Upper lobe of right lung (tissue), 1 donor: ENCODE results near the gene NOSTRIN. TPM values are rescaled to one million over a fixed set of nuclear protein-coding genes. Genes with fewer than 3 reads are reported as not detected.

Source experiments
- ATAC-seq: fragments of 200-7000 bp; cut with Tn5 transposase; one replicate; pipeline ENCODE4 v1.9.1; 2020; ENCODE audit warnings: mild to moderate bottlenecking, moderate library complexity
- DNase-seq: peaks from one replicate; pipeline ENCODE4 v3.0.0-alpha.2; 2020
- H3K27ac ChIP-seq: fragments of 200-600 bp; one replicate; pipeline ENCODE4 v1.8.0; 2022
- H3K27me3 ChIP-seq: fragments of 200-600 bp; one replicate; pipeline ENCODE4 v1.8.0; 2022; ENCODE audit warnings: mild to moderate bottlenecking
- H3K36me3 ChIP-seq: fragments of 200-600 bp; one replicate; pipeline ENCODE4 v1.8.0; 2022
- H3K4me1 ChIP-seq: fragments of 200-600 bp; one replicate; pipeline ENCODE4 v1.8.0; 2022
- H3K4me3 ChIP-seq: fragments of 200-600 bp; one replicate; pipeline ENCODE4 v1.8.0; 2022; ENCODE audit warnings: mild to moderate bottlenecking
- H3K9me3 ChIP-seq: fragments of 200-600 bp; one replicate; pipeline ENCODE4 v1.8.0; 2022
- intact Hi-C: fragments of 100-400 bp; cut with DNase I; formaldehyde crosslinking; loops from one replicate; pipeline ENCODE4 v1.11.0; 2022
- total RNA-seq: library from RNA; stranded (reverse); fragmentation: NEBNext Ultra II Directional; extraction: Animal tissue kit (Norgen Biotek cat#: 25700); gene quantifications from one replicate; pipeline ENCODE4 v1.2.1, GENCODE V29; 2021
- TF ChIP-seq, protein P1 (sequence below): fragments of 200-600 bp; IDR thresholded peaks from one replicate; pipeline ENCODE4 v1.8.0; 2022; ENCODE audit warnings: antibody characterized with exemption
- donor health status: DM: no; HTN: yes; CAD: no; lungs with severe emphysema.

Gene NOSTRIN
- total RNA-seq, 1 donor from 2014 or later: 70.0 TPM

DNA sequence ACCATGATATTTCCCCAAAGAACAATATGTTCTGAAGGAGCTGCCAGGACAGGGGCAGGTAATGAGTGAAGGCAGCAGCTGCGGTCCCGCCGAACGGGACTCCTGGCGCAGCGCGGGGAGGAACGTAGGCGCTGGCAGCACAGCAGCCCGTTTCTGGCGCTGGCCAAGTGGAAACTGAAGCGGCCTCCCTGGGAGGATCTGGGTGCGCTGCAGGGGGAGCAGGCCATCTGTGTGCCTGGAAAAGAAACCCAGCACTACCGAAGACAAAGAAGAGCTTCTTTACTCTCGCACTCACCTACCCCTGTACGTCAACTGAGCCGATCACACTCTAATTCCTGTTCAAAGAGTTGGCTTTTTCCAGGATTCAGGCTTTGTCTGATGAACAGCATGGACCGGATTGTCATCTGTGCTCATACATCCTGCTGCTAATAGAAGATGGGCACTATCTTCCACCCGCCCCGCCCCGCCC, 110.5 kb downstream of the NOSTRIN start:
- peaks cover 3% of the 10 kb centered on the region for H3K4me1 ChIP-seq
- H3K36me3 ChIP-seq: no peaks in the 10 kb centered on the region
- intact Hi-C loops: no loop called here
- H3K9me3 ChIP-seq: no peaks in the 10 kb centered on the region
- no peak overlapping the region for H3K27ac ChIP-seq
- no peak for DNase-seq
- H3K4me3 ChIP-seq: no peak overlapping the region
- H3K27me3 ChIP-seq: peaks cover 4% of the 10 kb centered on the region
- TF ChIP-seq, protein P1, sequence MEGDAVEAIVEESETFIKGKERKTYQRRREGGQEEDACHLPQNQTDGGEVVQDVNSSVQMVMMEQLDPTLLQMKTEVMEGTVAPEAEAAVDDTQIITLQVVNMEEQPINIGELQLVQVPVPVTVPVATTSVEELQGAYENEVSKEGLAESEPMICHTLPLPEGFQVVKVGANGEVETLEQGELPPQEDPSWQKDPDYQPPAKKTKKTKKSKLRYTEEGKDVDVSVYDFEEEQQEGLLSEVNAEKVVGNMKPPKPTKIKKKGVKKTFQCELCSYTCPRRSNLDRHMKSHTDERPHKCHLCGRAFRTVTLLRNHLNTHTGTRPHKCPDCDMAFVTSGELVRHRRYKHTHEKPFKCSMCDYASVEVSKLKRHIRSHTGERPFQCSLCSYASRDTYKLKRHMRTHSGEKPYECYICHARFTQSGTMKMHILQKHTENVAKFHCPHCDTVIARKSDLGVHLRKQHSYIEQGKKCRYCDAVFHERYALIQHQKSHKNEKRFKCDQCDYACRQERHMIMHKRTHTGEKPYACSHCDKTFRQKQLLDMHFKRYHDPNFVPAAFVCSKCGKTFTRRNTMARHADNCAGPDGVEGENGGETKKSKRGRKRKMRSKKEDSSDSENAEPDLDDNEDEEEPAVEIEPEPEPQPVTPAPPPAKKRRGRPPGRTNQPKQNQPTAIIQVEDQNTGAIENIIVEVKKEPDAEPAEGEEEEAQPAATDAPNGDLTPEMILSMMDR: no peak
- peak; percentile 37 for ATAC-seq

DNA sequence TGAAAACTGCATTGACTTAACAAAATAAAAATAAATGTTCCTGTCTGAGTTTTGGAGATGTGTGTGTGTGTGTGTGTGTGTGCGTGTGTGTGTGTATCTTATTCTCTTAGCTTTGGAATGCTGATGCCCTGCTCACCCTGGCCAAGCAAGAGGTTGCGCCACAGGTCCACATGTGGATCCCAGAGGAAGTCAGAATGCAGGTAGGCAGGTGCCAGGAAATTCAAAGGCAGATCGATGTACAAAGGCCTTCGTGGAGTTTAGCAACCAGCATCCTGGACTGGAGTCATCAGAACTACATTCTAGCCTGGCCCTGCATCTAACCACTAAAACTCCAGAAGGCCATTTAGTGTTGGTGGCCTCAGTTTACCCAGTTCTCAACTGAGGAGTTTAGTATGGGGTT, 111.1 kb downstream of the NOSTRIN start:
- ATAC-seq (no peak), DNase-seq (no peak)
- H3K27me3 ChIP-seq: peaks cover 4% of the 10 kb centered on the region
- H3K9me3 ChIP-seq: no peaks in the 10 kb centered on the region
- intact Hi-C loops: no loop called here
- H3K27ac ChIP-seq: no peak overlapping the region
- no peak overlapping the region for H3K4me3 ChIP-seq
- TF ChIP-seq, protein P1: no peak
- H3K4me1 ChIP-seq: peaks cover 3% of the 10 kb centered on the region
- H3K36me3 ChIP-seq: no peaks in the 10 kb centered on the region

Other genes with a start within 250 kb of the NOSTRIN start
- 0.38 TPM for gene SPC25, start 87.8 kb downstream of the NOSTRIN start, total RNA-seq
- gene G6PC2, start 98.7 kb downstream of the NOSTRIN start, total RNA-seq: not detected
- gene ABCB11, start 228.7 kb downstream of the NOSTRIN start, total RNA-seq: 0.06 TPM